ENCODE results near the gene SLC35B4.

The SLC35B4 gene
- total RNA-seq: 22.4 to 40.4 (median 37.1) reads per million in 4 experiments

- peak; percentile 90 for DNase-seq
These were observed at the start of gene SLC35B4 for GRCh38 chr7:134316539-134317344. Gene SLC35B4 (minus strand): TSS chr7:134316930. CDS start chr7:134316751, 179 bp downstream.

GRCh38 chr7:134366481-134366880 lies 49.8 kb upstream of the SLC35B4 start:
- no peak for DNase-seq

GRCh38 chr7:134365341-134366054 lies 48.8 kb upstream of the SLC35B4 start:
- no peak for DNase-seq

GRCh38 chr7:134364619-134365037 lies 47.9 kb upstream of the SLC35B4 start:
- DNase-seq: no peak

- no peak for DNase-seq
These were observed 46.1 kb upstream of the SLC35B4 start for GRCh38 chr7:134362587-134363483.

- no peak for DNase-seq
These were observed 43.2 kb upstream of the SLC35B4 start for GRCh38 chr7:134359787-134360432.

GRCh38 chr7:134357486-134357885 lies 40.8 kb upstream of the SLC35B4 start:
- DNase-seq: no peak

GRCh38 chr7:134356421-134356936 lies 39.7 kb upstream of the SLC35B4 start:
- DNase-seq: no peak

- DNase-seq: no peak
These were observed 39.2 kb upstream of the SLC35B4 start for GRCh38 chr7:134355927-134356326.

GRCh38 chr7:134355004-134355525 lies 38.3 kb upstream of the SLC35B4 start:
- no peak for DNase-seq

GRCh38 chr7:134353411-134353810 lies 36.7 kb upstream of the SLC35B4 start:
- DNase-seq: no peak

GRCh38 chr7:134351424-134351823 lies 34.7 kb upstream of the SLC35B4 start:
- no peak for DNase-seq

GRCh38 chr7:134350709-134351108 lies 34.0 kb upstream of the SLC35B4 start:
- DNase-seq: no peak

GRCh38 chr7:134347567-134347966 lies 30.8 kb upstream of the SLC35B4 start:
- DNase-seq: no peak

GRCh38 chr7:134343796-134344195 lies 27.1 kb upstream of the SLC35B4 start:
- no peak for DNase-seq

- DNase-seq: no peak
These were observed 26.4 kb upstream of the SLC35B4 start for GRCh38 chr7:134343136-134343535.

- no peak for DNase-seq
These were observed 22.7 kb upstream of the SLC35B4 start for GRCh38 chr7:134339475-134339874.

- DNase-seq: no peak
These were observed 21.2 kb upstream of the SLC35B4 start for GRCh38 chr7:134337980-134338379.

GRCh38 chr7:134334408-134334807 lies 17.7 kb upstream of the SLC35B4 start:
- no peak for DNase-seq

GRCh38 chr7:134333943-134334342 lies 17.2 kb upstream of the SLC35B4 start:
- no peak for DNase-seq

- DNase-seq: no peak
These were observed 16.2 kb upstream of the SLC35B4 start for GRCh38 chr7:134332892-134333291.

- DNase-seq: no peak
These were observed 14.7 kb upstream of the SLC35B4 start for GRCh38 chr7:134331393-134331792.
